Vagina (tissue), 2 donors: ENCODE data around the gene RIC1.

Source experiments
- CTCF ChIP-seq, 3 experiments: fragments of 450-650 bp in 2 of 3; fragments of 200-600 bp in 1 of 3; sonication (generic) in 1 of 3; IDR thresholded peaks; one replicate each; pipeline ENCODE4 v1.5.1; 2017 to 2019; ENCODE audit warnings: antibody characterized with exemption in 3 of 3, mild to moderate bottlenecking in 2 of 3, moderate library complexity in 2 of 3
- POLR2A ChIP-seq, 2 donors: fragments of 450-650 bp; IDR thresholded peaks; one replicate each; pipeline ENCODE4 v1.6.1; 2017; ENCODE audit warnings: antibody characterized with exemption in 2 of 2, mild to moderate bottlenecking in 2 of 2, moderate library complexity in 2 of 2
- POLR2AphosphoS5 ChIP-seq, 2 donors: sonication (generic); formaldehyde crosslinking; IDR thresholded peaks; one replicate each; pipeline ENCODE4 v1.9.0; 2017; ENCODE audit warnings: antibody characterized with exemption in 2 of 2, mild to moderate bottlenecking in 2 of 2, low read depth in 1 of 2; ENCODE audit not compliant: insufficient read depth in 1 of 2

- no peak for TF ChIP-seq CTCF (IDR thresholded peaks at IDR 0.05)
- no peak for TF ChIP-seq POLR2A (IDR thresholded peaks at IDR 0.05)
- TF ChIP-seq POLR2AphosphoS5 (IDR thresholded peaks at IDR 0.05; ENCODE audit: insufficient read depth in 1 of 2, low read depth in 1 of 2) = no peak
Measured at GRCh38 chr9:5612185-5612530, 16.7 kb upstream of the RIC1 start.
